SH-SY5Y (cell line): ENCODE data around the gene PDP2.

Experiments used
- GATA2 ChIP-seq: IDR thresholded peaks from 2 replicates; pipeline ENCODE4 v1.6.1; 2011; ENCODE audit warnings: mild to moderate bottlenecking, low read depth, low read length
- GATA3 ChIP-seq: IDR thresholded peaks from 2 replicates; pipeline ENCODE4 v1.6.1; 2011; ENCODE audit warnings: low read depth, mild to moderate bottlenecking, low read length, moderate library complexity

GRCh38 chr16:66925322-66925840, 45.1 kb downstream of the PDP2 start, which contains the start of gene RRAD:
- no peak for TF ChIP-seq GATA3
- TF ChIP-seq GATA2, result no peak
